SK-N-MC (cell line): ENCODE data around the gene PLA2G2E.

Source experiments
- EZH2 ChIP-seq: fragments of 200-600 bp; sonication (generic); IDR thresholded peaks from one replicate; pipeline ENCODE4 v1.6.1; 2017; ENCODE audit warnings: antibody characterized with exemption
- FOXP2 ChIP-seq: optimal IDR thresholded peaks from 2 replicates; pipeline ENCODE3; 2011; ENCODE audit warnings: mild to moderate bottlenecking, moderate library complexity; ENCODE audit not compliant: insufficient read depth; ENCODE audit errors: extremely low read length, control extremely low read depth
- POLR2AphosphoS5 ChIP-seq: IDR thresholded peaks from 2 replicates; pipeline ENCODE4 v1.6.1; 2012; ENCODE audit warnings: mild to moderate bottlenecking, low read depth, low read length, borderline replicate concordance

DNA sequence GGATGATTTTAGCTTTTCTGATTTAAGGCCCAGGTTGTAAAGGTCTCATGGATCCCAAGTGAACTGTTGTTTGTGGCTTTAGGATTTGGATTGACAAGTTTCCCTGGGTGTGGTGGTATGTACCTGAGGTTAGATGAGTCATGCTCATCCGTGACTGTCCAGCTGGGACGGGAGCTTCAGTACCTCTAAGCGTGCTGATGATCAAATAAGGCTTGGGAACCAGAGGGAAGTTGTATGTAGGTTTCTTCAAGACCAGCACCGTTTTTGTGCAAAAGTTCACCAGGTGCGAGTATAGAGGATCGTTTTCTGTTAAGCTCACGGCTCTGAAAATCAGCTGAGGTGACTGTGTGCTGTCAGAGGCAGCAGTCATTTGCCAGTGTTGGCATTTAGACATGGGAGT is 19.8 kb downstream of the PLA2G2E start:
- no peak for TF ChIP-seq EZH2
- no peak for TF ChIP-seq POLR2AphosphoS5
- TF ChIP-seq FOXP2, result no peak
